HG03558 (cell line): ENCODE measurements around the gene NHERF2.
"Not testable (repeated sequence)": the region's sequence is repeated elsewhere in the genome, so short reads cannot be mapped to it uniquely, and the experiment has no call there.

Experiments
- ATAC-seq: cut with Tn5 transposase; IDR thresholded peaks from one replicate; pipeline ENCODE4 v1.9.1; 2021; ENCODE audit warnings: moderate number of reproducible peaks; ENCODE audit not compliant: unreplicated experiment; ENCODE audit errors: extremely low read depth

The NHERF2 gene

DNA sequence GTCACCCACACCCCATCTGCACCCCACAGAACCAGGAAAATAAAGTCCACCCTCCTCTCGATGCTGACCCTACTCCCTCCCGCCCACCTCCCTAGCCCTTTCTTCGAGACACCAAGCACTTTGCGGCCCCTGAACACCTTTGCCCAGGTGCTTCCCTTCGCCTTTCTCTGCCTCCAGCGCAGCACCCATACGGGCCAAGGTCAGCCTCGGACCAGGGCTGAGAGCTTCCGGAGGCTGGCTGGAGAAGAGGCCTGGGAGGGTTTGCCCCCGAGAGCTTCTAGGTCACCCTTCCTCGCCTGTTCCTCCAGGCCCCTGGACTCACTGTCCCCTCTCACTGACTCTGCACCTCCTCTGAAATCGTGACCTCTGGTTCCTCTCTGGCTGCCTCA, 2.7 kb upstream of the NHERF2 start:
- no peak for ATAC-seq

DNA sequence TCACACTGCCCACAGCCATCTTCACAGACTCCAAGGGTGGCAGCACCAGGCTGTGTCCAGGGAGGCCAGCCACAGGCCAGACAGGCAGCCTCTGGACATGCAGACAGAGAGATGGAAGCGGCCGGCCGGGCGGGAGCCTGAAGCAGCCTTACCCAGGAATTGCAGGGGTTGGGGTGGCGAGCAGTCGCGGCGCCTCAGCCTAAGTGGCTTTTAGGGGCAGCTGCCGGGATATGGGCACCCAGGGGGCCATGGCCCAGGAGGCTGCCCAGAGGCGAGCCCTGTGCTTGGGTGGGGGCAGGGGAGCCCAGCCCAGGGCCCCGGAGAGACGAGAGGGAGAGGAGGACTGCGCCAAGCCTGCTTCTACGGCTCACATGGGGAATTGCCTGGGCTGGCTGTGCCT, 1.5 kb upstream of the NHERF2 start:
- no peak for ATAC-seq

DNA sequence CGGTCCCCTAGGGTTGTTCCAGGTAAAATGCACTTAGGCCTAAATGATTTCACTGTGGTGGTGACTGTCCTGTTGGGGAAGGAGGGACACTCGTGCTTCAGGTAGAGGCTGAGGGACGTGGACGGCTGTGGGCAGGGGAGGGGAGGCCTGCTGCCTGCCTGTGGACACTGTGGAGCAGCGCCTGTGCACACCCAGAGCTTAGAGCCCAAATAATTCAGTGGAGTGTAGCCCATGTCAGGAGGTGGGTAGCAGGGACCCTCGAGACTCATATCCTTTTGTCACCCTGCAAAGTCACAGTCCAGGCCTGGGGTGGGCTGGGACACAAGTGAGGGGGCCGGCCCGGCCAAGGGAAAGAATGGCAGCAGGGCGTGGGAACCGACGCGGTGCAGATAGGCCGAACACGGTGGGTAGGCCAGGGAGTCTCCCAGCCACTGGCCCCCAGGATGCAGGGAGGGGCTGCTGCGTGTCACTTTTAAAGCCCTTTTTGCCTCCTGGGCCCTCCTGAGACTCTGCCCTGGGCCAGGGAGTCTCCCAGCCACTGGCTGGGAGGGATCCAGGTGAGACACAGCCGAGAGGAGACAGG, 733 bp upstream of the NHERF2 start:
- no peak for ATAC-seq

DNA sequence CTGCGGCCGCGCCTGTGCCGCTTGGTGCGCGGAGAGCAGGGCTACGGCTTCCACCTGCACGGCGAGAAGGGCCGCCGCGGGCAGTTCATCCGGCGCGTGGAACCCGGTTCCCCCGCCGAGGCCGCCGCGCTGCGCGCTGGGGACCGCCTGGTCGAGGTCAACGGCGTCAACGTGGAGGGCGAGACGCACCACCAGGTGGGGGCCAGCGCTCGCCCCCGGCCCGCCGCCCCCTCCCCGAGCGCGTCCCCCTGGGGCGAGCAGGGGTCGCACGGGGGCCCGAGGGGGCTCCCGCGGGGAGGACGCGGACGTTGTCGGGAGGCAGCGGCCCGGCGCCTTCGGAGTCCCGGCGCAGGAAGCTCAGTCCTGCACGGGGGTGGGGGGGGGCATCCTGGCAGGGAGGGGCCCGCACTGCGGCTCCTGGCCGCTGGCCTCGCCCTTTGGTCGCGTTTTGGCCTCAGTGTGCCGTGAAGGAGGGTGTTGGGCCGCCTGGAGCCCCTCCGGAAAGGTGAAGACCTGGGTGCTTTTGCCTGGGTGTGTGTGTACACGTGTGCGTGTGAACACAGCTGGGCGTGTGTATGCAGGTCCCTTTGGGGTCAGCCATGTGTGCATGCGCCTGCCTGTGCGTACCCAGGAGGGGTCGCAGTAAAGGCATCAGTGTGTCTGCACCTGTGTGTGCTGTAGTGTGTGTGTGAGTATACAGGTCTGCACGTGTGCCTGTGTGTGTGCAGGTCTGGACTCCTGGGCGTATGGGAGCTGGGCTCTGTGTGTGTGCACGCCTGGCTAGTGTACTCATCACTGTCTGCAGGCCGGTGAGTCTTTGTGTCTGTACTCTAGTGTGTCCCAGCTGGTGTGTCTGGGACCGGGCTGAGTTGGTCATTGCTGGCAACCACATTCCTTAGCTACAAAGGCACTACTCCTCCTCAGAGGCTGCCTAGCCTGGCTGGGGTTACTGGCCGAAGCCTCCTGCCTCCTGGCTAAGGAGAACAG, 615 bp downstream of the NHERF2 start:
- no peak for ATAC-seq

DNA sequence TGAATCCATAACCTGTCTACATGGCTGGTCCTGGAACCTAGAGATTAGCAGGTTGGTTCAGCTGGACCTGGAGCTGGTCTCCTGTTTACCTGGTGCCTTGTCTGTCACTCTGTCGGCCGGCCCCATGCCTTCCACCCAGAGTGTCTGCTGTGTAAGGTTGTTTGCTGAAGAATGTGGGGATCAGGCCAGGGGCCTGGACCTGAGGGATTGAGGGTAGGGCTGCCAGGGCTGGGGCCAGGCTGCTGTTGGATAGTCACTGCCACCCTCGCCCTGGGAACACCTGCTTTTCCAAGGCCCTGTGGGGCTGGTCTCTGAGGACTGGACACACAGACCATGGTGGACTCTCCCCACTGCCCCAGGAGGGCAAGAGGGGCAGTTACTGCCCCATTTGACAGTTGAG, 1.4 kb downstream of the NHERF2 start:
- ATAC-seq, result no peak

DNA sequence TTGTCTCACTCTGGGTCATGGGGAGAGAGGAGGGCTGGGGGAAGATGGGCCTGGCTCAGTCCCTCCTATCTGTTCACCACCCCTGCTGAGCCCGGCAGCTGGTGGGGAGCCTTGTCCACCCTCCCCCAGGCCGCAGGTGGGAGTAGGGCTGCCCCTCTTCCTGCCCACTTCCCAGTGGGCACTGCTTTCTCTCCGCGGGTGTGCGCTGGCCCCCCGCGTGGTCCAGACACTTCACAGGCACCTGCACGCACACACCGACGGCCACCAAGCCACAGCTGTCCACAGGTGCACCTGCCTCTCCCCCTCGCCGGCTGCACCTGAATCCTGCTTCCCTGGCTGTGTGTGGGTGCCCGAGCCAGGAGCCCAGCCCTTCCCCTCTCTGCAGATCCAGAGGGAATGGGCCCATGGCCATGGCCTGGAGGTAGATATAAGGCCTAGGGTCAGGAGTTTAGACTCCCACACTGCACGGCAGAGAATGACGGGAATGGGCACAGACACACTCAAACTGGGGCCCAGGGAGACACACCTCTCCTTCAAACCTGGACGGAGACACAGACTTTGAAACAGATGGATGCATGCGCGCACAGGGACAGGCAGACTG, 2.0 kb downstream of the NHERF2 start:
- no peak for ATAC-seq

DNA sequence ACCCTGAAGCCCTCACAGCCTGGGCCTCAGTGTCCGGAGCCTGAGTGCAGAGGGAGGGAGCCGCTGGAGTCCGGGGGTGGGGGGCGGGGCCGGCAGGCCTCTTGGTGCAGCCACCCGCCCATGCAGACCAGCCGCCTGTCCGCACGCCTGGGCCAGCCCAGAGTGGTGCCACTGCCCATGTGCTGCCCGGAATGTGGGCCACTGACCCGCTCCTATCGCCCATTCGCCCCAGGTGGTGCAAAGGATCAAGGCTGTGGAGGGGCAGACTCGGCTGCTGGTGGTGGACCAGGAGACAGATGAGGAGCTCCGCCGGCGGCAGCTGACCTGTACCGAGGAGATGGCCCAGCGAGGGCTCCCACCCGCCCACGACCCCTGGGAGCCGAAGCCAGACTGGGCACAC, 2.6 kb downstream of the NHERF2 start:
- no peak for ATAC-seq

DNA sequence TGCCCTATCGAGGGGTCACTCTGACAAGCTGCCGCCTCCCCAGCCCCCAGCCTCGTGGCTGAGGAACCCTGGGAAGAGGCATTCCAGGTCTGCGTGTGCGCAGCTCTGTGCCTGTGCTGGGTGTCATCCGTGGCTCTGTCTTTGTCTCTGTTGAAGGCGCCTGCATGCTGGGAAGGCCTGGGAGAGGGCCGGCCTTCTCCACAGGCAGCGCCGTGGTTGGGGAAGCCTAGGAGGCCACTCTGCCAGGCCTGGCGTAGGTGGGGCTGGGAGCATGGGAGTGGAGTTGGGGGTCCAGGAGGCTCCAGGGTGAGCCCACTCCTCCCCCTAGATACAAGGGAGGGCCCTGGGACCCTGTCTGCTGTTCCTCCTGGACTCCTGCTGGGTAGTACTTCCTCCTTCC, 3.3 kb downstream of the NHERF2 start:
- ATAC-seq, result no peak

DNA sequence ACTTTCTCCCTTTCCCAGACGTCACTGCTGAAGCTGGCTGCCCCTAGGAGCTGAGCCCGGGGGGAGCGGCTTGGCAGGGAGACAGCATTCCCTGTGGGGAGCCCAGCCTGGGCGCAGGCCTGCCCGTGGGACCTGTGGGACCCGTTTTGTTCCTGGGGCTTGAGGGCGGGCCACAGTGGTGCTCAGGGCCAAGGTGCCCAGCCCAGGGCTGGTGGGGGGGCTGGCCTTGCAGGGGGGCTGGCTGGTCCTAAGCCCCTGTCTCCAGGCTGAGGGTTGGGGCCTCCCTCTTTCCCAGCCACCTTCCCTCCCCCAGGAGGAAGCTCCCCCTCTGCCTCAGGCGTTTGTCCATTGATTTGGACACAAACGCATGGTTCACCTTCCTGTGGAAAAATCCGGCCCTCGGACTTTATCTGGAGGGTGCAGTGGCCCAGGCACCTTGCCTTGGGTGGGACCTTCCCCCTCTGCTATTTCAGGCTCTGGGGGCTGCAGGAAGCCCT, 4.4 kb downstream of the NHERF2 start:
- ATAC-seq, result no peak

DNA sequence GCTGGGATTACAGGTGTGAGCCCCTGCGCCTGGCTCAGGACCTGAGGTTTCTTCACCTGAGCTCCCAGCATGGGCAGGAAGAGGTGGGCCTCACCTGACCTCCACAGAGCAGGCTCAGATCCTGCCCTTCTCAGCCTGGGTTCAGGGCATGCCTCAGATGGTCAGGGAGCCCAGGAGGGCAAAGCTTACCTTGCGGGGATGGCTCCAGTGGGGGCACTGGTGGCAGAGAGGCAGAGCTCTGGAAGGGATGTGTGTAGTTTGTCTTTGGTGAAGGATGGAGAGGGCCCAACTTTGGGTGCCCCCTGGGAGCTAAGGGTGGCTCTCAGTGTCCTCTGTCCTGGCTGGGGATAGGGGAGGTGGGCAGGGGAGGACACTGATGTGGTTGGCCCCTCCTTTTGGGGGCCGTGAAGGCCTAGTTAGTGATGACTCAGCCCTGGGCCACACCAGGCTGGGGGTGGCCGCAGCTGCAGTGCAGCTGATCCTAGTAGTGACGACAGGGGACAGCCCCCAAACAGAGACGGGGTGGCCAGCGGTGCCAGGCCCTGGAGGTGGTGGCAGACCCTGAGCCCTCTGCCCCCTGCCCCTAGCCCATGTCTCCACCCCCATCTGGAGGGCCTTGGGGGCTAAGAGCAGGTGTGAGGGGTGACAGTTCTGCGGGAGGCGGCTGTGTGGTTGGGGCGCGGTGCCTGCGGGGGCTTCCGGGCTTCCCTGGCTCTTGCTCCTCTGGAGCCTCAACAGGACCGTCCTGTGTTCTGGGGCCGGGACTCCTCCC, 5.8 kb downstream of the NHERF2 start:
- no peak for ATAC-seq

DNA sequence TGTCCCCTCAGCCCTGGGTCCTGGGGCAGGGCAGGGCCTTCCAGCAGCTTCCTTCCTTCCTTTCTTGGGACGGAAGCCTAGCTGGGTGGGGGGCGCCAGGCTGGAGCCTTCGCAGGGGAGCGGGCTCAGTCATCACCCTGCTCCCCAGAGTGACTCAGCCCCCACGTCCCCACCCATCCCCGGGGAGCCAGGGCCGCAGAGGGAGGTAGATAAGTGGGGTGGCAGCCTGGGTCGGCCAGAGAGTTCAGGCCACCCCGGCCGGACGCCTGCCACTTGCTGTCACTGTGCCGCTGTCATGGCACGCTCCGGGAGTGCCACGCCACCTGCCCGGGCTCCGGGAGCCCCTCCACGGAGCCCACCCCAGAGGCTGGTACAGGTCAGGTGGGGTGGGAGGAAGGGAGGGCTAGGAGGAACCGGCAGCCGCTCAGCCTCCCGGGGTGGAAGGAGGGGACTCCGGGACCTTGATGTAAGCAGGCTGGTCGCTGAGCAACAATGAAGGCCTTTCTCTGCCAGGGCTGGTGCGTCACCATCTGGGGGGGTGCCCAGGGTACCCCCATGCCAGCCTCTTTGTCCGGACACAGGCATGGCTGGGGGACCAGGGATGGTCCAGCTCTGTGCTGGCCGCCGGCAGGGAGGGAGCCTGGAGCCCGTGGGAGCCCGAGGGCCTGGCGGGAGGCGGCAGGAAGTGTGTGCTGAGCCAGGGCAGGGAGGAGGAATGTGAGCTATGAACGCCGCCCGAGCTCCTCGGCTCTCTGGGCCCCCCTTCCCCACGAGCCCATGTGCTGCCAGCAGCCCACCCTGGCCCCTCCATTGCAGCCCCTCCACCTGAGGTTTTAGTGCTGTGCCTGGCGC, 6.6 kb downstream of the NHERF2 start:
- no peak for ATAC-seq

DNA sequence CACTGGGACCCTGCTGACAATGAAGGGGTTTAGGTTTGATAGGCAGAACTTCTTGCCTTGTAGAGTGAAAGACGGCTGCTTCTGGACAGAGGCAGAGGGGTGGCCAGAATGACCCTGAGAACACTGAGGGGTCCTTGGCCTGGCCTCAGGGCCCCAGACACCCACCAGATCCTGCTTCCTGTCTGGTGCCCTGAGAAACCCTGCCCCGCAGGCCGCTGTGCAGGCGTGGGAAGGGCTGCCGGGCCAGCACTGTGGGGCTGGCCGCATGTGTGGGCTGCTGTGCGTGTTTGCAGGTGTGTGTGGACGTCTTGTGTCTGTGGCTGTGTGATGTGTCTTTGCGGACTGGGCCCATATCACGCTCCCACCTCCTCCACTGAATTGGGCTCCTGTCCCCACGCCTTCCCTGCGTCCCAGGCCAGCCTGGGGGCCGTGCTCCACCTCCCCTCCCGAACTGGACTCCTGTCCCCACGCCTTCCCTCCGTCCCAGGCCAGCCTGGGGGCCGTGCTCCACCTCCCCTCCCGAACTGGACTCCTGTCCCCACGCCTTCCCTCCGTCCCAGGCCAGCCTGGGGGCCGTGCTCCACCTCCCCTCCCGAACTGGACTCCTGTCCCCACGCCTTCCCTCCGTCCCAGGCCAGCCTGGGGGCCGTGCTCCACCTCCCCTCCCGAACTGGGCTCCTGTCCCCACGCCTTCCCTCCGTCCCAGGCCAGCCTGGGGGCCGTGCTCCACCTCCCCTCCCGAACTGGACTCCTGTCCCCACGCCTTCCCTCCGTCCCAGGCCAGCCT, 7.4 kb downstream of the NHERF2 start:
- not testable (repeated sequence) for ATAC-seq

DNA sequence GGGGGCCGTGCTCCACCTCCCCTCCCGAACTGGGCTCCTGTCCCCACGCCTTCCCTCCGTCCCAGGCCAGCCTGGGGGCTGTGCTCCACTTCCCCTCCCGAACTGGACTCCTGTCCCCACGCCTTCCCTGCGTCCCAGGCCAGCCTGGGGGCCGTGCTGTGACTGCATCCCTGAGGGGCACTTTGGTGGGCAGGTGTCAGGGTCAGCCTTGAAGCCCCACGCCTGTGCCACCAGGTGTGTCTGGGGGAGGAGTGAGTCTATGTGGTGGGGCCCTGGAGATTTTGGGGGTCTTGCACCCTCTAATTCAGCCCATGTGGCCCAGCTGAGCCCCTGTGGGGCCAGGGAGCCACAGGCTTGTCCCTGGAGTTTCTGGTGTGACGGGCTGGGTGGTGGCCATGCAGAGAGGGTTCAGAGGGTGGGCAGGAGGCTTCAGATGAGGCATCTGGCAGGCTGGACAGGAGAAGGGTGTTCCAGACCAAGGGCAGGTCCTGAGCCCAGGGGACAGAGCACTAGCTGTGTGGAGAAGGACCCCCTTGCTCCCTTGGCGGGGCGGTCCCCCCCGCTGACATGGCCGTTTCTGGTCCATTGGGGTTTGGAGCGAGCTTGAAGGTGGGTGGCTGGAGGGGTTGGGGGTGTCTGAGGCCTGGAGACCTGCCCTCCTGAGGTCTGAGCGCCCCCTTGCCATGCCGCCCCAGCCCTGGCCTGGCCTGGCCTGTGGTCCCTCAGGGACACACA, 8.2 kb downstream of the NHERF2 start:
- ATAC-seq, result no peak

DNA sequence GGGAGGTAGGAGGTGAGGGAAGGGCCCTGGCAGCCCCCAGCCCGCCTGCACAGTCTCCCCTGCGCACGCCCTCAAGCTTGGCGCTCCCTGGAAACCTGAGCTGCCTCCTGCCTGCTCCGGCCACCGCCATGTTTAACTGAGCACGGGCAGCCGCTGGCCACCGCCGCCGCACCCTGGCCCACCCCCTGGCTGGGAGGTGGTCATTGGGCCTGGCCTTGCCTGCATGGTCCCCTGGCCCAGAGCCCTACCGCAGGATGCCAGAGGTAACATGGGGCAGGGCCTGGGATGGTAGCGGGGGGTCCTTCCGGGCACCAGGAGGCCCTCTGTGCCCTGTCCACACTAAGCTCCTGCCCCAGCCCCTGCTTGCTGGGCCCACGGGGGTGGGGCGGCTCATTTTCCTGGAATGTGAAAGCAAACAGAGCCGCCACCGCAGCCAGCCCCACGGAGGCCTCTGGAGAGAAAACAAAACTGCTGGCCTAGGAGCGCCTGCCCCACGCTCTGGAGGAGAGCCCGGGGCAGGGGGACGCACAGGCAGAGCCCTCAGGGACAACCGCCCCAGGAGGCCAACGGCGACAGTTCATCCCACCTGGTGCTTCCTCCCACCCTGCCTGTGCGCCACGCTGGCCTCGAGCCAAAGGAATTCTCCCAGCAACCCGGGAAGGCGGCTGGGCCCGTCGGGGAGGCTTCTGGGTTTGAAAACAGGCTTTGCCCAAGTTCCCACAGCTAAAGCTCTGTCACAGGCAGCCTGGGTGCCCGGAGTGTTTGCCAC, 8.9 kb downstream of the NHERF2 start:
- no peak for ATAC-seq

DNA sequence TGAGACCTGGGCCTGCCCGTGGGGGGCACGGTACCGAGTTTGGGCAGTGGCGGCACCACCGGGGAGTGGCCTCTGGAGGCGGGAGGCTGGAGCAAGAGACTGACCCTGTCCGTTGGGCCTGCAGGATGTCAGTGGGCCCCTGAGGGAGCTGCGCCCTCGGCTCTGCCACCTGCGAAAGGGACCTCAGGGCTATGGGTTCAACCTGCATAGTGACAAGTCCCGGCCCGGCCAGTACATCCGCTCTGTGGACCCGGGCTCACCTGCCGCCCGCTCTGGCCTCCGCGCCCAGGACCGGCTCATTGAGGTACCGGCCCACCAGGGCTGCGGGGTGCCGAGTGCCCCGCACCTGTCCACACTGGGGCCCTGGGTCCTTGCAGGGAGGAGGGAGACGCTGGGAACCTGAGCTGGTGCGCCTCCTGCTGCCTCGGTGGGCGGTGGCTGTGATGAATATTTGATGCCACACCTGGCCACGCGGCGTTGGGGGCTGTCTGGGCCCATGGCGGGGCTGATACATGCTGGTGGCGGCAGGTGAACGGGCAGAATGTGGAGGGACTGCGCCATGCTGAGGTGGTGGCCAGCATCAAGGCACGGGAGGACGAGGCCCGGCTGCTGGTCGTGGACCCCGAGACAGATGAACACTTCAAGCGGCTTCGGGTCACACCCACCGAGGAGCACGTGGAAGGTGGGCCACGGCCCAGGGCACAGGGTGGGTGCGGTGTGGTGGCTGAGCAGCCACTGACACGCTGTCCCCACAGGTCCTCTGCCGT, 9.7 kb downstream of the NHERF2 start:
- ATAC-seq, result no peak

DNA sequence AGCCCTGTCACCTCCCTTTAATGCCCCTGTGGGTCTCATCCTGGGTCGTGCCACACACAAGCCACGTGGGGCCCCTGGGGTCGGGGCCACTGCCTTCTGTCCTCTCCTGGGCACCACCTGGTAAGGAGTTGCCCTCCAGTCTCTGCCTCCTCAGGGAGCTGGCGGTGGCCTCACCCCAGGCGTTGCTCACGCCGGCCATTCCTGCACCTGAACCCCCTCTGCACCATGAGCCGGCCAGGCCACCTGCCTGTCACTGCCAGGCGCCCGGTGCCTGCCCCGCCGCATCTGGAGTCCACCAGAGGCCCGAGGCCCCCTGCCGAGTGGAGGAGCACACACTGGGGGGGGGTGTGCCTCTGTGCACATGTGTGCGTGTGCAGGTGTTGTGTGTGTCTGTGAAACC, 10.4 kb downstream of the NHERF2 start:
- ATAC-seq, result no peak
